Forelimb muscle (tissue), 1 donor: ENCODE results near the gene PEX5L. TPM values are rescaled to one million over a fixed set of nuclear protein-coding genes. Genes with fewer than 3 reads are reported as not detected.
"Not testable (repeated sequence)": the region's sequence is repeated elsewhere in the genome, so short reads cannot be mapped to it uniquely, and the experiment has no call there.

Experiments
- DNase-seq: peaks from one replicate; pipeline ENCODE4 v3.0.0-alpha.2; 2013; ENCODE audit warnings: low read depth
- polyA plus RNA-seq: library from polyadenylated mRNA; unstranded; fragments of 120-200 nt; gene quantifications from one replicate; pipeline ENCODE4 v1.2.1, GENCODE V29; 2013; ENCODE audit not compliant: insufficient read length

Gene PEX5L
- polyA plus RNA-seq: 0.39 TPM

- peak; percentile 8 for DNase-seq
Observed at GRCh38 chr3:180036671-180037455, at the start of gene PEX5L. TSS of gene PEX5L (minus strand) at chr3:180036937. CDS start at chr3:180036599, 338 bp downstream.

GRCh38 chr3:180085122-180085710 is 48.5 kb upstream of the PEX5L start:
- DNase-seq: no peak

- DNase-seq: no peak
Observed at GRCh38 chr3:180082699-180083098, 46.0 kb upstream of the PEX5L start.

DNA sequence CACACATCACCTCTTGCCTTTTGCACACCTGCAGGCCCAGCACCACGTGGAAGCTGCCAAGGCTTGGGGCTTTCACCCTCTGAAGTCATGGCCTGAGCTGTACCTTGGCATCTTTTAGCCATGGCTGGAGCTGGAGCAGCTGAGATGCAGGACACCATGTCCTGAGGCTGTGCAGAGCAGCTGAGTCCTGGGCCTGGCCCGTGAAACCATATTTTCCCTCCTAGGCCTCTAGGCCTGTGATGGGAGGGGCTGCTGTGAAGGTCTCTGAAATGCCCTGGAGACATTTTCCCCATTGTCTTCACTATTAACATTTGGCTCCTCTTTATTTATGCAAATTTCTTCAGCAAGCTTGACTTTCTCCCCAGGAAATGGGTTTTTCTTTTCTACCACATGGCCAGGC is 41.9 kb upstream of the PEX5L start:
- DNase-seq: no peak

DNA sequence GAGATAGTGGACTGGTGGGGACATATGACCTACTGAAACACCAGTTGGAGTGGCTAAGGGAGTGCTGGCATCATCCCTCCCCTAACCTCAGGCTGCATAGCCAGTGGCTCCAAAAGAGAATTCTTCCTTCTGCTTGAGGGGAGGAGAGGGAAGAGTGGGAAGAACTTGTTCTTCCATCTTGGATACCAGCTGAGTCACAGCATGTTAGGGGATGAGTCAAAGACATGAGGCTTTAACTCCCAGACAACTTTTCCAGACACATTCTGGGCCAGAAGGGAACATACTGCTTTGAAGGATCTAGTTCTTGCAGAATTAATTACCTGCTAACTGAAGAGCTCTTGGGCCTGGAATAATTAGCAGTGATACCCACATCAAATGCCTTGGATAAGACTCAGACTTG is 36.8 kb upstream of the PEX5L start:
- no peak for DNase-seq

DNA sequence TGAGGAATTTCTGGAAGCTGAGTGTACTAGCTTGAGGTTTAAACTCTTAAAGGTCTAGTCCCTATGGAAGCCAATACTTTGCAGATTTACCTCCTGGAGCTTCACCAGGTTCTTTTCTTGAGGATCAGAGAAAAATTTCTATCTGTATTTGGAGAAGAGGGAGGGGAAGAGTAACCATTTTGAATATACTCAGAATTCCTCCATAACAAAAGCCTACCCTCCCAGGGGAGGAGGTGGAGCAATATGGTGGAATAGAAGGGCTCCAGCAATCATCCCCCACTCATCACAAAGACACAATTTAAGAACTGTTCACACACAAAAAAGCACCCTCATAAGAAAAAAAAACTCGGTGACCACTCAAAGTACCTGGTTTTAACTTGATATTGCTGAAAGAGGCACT is 36.0 kb upstream of the PEX5L start:
- no peak for DNase-seq

DNA sequence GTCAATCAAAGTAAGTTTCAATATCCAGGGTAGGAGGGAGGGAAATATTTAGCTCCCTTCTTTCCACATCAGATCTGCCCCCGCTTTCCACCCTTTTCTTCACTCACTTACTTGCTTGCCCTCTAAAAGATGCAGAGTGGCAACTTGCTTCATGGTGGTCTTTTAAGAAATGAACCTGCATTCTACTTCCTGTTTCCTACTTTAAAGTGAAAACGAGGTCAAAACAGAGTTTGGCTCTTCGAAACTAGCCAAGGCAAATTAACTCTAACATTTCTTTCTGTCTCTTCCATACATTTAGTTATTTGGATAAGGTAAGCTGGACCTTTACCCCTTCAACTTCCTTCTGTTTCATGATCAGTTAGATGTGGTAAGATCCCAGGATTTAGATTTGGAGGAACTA is 34.2 kb upstream of the PEX5L start:
- DNase-seq: no peak

DNA sequence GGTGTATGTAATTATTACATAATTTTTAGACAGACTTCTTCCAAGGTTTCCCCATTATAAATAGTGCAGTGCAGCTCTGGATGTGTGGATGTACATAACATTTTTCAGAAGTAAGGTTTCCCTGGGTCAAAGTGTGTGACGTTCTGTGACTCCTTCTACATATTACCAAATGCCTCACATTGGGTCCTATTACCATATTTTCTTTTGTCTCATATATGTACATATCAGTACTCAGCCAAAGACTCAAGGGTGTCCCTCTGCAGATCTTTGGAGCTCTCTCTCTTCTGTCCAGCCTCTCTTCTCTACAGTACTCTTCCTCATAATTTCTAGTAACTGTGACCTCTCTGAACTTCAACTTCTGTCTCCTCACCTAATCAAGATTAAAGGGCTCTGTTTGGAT is 31.3 kb upstream of the PEX5L start:
- no peak for DNase-seq

DNA sequence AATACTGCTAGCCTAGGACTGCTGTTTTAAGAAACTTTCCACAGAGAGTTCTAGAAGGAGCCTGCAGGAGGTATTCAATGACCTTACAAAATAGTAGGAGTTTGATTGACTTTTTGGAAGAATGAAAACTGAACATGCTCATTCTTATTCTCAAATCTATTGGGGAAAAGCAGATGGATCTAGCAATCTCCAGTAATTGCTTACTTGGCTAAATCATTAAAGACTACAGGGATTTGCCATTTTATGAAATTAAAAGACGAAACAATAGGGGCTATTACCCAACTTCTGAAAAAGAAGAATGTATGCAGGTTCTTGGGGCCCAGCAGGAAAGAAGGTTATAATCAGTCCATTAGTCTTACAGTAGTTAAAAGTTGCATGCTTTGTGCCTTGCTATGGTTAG is 29.9 kb upstream of the PEX5L start:
- no peak for DNase-seq

- DNase-seq: no peak
Observed at GRCh38 chr3:180063783-180064182, 27.0 kb upstream of the PEX5L start.

- no peak for DNase-seq
Observed at GRCh38 chr3:180062771-180063170, 26.0 kb upstream of the PEX5L start.

DNA sequence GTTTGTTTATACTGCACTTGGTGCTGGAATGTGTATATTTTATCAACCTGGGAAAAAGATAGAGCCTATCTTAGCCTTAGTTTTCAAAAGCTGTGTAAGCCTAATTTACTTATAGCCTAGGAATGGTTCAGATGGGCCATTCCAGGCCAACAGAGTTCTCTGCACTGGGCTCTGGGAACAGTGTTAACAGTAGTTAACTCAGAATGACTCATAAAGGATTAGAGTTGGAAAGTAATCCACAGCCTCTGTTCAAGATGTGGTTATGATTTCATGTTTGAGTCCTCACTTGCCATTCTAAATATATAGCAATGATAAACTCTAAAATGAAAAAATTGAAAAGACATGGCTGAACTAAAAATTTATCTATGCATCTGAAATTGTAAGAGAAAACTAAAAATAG is 22.6 kb upstream of the PEX5L start:
- no peak for DNase-seq

DNA sequence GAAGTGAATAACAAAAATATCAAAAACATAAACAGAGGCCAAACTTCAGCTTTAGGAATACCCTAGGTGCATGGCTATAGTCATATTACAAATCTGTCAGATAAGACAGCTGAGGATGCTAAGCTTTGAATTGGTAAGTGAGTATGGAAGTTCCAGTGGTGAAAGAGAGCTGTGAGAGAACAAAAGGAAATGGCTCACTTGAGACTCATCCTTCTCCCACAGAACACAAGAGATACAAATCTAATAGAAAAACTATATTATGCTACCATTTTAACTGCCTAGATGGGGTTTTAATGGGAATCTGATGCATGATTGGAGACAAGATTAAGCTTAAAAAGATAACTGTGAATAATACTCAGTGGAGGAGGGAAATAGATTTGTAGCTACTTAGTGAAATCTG is 21.5 kb upstream of the PEX5L start:
- DNase-seq: no peak

- DNase-seq: not testable (repeated sequence)
Observed at GRCh38 chr3:180055656-180056055, 18.9 kb upstream of the PEX5L start.

GRCh38 chr3:180049391-180049790 is 12.7 kb upstream of the PEX5L start:
- no peak for DNase-seq

DNA sequence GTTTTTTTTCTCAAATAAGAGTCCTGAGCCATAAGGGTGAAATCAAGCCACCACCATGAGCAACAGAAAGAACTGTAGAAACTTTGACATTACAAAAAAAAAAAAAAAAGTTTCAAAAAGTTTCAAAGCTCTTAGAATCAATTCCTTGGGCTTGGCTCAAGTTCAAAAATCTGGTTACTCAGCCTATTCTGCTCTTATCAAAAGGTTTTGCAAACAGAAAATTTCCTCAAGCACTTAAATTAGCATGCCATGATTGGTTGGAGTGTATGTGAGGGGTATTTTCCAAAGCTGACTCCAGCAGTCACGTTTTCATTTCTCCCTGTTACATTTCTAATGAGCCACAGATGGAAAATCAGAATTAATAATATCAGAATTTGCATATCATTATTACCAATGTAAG is 12.1 kb upstream of the PEX5L start:
- no peak for DNase-seq

DNA sequence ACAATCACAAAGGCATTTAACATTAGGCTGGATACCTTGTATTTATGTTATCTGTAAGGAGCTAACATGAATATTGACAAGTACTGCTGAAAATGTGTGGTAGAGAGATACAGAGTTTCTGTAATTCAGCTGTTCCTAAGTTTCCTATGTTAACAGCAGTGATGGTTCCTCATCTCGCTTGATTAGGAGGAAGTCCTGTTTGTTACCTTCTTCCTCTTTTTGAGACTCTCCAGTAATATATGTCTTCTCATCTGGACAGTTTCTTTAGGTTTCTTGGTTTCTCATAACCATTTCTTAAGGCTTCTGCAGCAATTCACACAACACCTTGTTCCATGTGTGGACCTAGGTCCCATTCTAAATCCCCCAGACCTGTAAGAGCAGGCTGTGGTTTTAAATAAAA is 11.4 kb upstream of the PEX5L start:
- DNase-seq: no peak

GRCh38 chr3:180040966-180041365 is 4.2 kb upstream of the PEX5L start:
- no peak for DNase-seq

DNA sequence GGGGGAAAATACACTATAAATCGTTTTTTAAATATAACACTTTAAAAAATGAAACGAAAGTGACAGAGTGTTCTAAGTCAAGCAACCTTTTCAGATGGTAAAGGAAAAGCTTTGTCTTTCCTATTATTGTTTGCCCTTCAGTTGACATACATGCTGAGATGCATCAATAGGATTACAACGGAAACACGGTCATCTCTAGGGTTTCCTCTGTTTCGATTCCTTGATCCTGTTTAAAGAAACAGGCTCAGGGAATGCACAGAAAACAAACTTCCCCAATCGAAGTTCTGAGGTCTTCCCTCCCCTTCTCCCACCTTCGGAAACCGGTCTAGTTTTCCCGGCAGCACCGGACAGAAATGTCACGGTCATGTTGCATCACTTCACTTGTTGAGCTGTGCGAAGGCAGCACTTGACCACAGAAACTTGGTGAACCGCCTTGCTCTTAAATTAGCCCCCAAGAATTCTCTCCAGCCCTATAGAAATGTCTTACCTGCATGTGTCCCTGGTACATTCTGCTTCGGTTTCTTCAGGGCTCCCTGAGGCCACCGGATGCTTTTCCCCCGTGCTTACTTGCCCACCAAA is 556 bp downstream of the PEX5L start:
- no peak for DNase-seq

GRCh38 chr3:180026997-180027396 is 9.7 kb downstream of the PEX5L start:
- no peak for DNase-seq

- DNase-seq: no peak
Observed at GRCh38 chr3:180018543-180018942, 18.2 kb downstream of the PEX5L start.

- no peak for DNase-seq
Observed at GRCh38 chr3:180017846-180018245, 18.9 kb downstream of the PEX5L start.

DNA sequence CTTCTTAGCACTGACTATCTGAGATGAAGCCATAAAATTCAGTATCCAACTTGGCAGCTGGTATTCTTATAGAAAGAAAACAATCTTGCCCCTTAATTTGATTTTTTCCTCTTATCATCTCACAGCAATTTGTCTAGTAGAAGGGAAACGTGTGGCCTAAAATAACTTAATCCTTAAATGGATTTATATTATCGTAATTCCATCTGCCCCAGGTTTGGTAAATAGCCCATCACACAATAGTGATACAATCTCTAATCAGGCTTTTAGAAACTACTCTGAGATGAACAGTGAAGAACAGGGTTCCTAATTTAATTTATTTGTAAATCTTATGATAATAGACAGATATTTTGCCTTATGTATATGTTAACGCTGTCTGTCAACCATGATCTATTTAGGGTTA is 24.8 kb downstream of the PEX5L start:
- DNase-seq: no peak
